Measurements from ENCODE around the gene PTPRR. TPM values are rescaled to one million over a fixed set of nuclear protein-coding genes. Genes with fewer than 3 reads are reported as not detected.

PTPRR gene
- total and polyA plus RNA-seq, 2 donors from 2014 or later = 0.50 to 0.86 TPM

GRCh38 chr12:70925539-70925938 is 5.0 kb upstream of the PTPRR start:
- Histone ChIP-seq H3K4me1 (ENCODE audit: control insufficient read depth in 2 of 3, insufficient read depth in 2 of 3, low read depth in 1 of 3, low read length in 3 of 3) (no peaks in the 10 kb centered on the region), H3K9me3 (ENCODE audit: control insufficient read depth in 2 of 3, insufficient read depth in 1 of 3, low read length in 3 of 3) (no peaks in the 10 kb centered on the region), H3K36me3 (ENCODE audit: control insufficient read depth in 2 of 3, insufficient read depth in 3 of 3, low read length in 3 of 3) (no peaks in the 10 kb centered on the region), H3K4me3 (ENCODE audit: low read length in 3 of 3) (no peak overlapping the region), H3K27ac (ENCODE audit: low read depth in 2 of 2, low read length in 2 of 2) (no peak overlapping the region), H3K9ac (ENCODE audit: low read length in 3 of 3) (no peak overlapping the region), H3K27me3 (ENCODE audit: control insufficient read depth, insufficient read depth, low read length) (no peaks in the 10 kb centered on the region)
- TF ChIP-seq CTCF (IDR thresholded peaks at IDR 0.05; ENCODE audit: borderline replicate concordance, extremely low read depth, insufficient read depth) = no peak
- DNase-seq (no peak), FAIRE-seq (no peak)
- intact Hi-C loops (cut with DNase I) = no loop called here

- intact Hi-C loops (cut with DNase I) = no loop called here
- Histone ChIP-seq H3K9ac (ENCODE audit: low read length in 3 of 3) (no peak overlapping the region), H3K4me3 (ENCODE audit: low read length in 3 of 3) (no peak overlapping the region), H3K27me3 (ENCODE audit: control insufficient read depth, insufficient read depth, low read length) (no peaks in the 10 kb centered on the region), H3K9me3 (ENCODE audit: control insufficient read depth in 2 of 3, insufficient read depth in 1 of 3, low read length in 3 of 3) (no peaks in the 10 kb centered on the region), H3K27ac (ENCODE audit: low read depth in 2 of 2, low read length in 2 of 2) (no peak overlapping the region), H3K4me1 (ENCODE audit: control insufficient read depth in 2 of 3, insufficient read depth in 2 of 3, low read depth in 1 of 3, low read length in 3 of 3) (peaks cover 0 to 3% (median 0%) of the 10 kb centered on the region in 3 donors), H3K36me3 (ENCODE audit: control insufficient read depth in 2 of 3, insufficient read depth in 3 of 3, low read length in 3 of 3) (no peaks in the 10 kb centered on the region)
- TF ChIP-seq CTCF (IDR thresholded peaks at IDR 0.05; ENCODE audit: borderline replicate concordance, extremely low read depth, insufficient read depth) = no peak
- DNase-seq (no peak), FAIRE-seq (no peak)
Measured at GRCh38 chr12:70920891-70921290, 353 bp upstream of the PTPRR start.

- Histone ChIP-seq H3K9ac (ENCODE audit: low read length in 3 of 3) (no peak overlapping the region), H3K27ac (ENCODE audit: low read depth in 2 of 2, low read length in 2 of 2) (no peak overlapping the region), H3K27me3 (ENCODE audit: control insufficient read depth, insufficient read depth, low read length) (no peaks in the 10 kb centered on the region), H3K4me1 (ENCODE audit: control insufficient read depth in 2 of 3, insufficient read depth in 2 of 3, low read depth in 1 of 3, low read length in 3 of 3) (peaks cover 0 to 3% (median 0%) of the 10 kb centered on the region in 3 donors), H3K4me3 (ENCODE audit: low read length in 3 of 3) (no peak overlapping the region), H3K36me3 (ENCODE audit: control insufficient read depth in 2 of 3, insufficient read depth in 3 of 3, low read length in 3 of 3) (no peaks in the 10 kb centered on the region), H3K9me3 (ENCODE audit: control insufficient read depth in 2 of 3, insufficient read depth in 1 of 3, low read length in 3 of 3) (no peaks in the 10 kb centered on the region)
- FAIRE-seq (no peak), DNase-seq (peak in 4 of 5 donors; percentile 24 to 76 (median 48))
- TF ChIP-seq CTCF (IDR thresholded peaks at IDR 0.05; ENCODE audit: borderline replicate concordance, extremely low read depth, insufficient read depth) = no peak
- intact Hi-C loops (cut with DNase I) = no loop called here
Measured at GRCh38 chr12:70919597-70920035, 922 bp downstream of the PTPRR start.

- H3K4me3 ChIP-seq (ENCODE audit: low read length in 3 of 3) = no peak overlapping the region
- TF ChIP-seq CTCF (IDR thresholded peaks at IDR 0.05; ENCODE audit: borderline replicate concordance, extremely low read depth, insufficient read depth) = no peak
- H3K36me3 ChIP-seq (ENCODE audit: control insufficient read depth in 2 of 3, insufficient read depth in 3 of 3, low read length in 3 of 3) = no peaks in the 10 kb centered on the region
- no peak overlapping the region for H3K27ac ChIP-seq (ENCODE audit: low read depth in 2 of 2, low read length in 2 of 2)
- intact Hi-C loops (cut with DNase I) = no loop called here
- FAIRE-seq = no peak
- H3K9me3 ChIP-seq (ENCODE audit: control insufficient read depth in 2 of 3, insufficient read depth in 1 of 3, low read length in 3 of 3) = no peaks in the 10 kb centered on the region
- no peak overlapping the region for H3K9ac ChIP-seq (ENCODE audit: low read length in 3 of 3)
- no peak for DNase-seq
- H3K27me3 ChIP-seq (ENCODE audit: control insufficient read depth, insufficient read depth, low read length) = no peaks in the 10 kb centered on the region
- H3K4me1 ChIP-seq (ENCODE audit: control insufficient read depth in 2 of 3, insufficient read depth in 2 of 3, low read depth in 1 of 3, low read length in 3 of 3) = peaks cover 0 to 3% (median 0%) of the 10 kb centered on the region in 3 donors
Measured at GRCh38 chr12:70919176-70919575, 1.4 kb downstream of the PTPRR start.

Data from kidney (tissue), 14 donors.